Spleen (tissue), 7 donors: ENCODE results near the gene SNAPC2.

Source experiments
- CTCF ChIP-seq, 11 experiments: fragments of 200-600 bp in 7 of 11; fragments of 450-650 bp in 4 of 11; sonication (generic) in 4 of 11; IDR thresholded peaks in 8 of 11; conservative IDR thresholded peaks in 3 of 11; 1 replicate in 7 of 11; 2 replicates in 4 of 11; pipeline versions ENCODE4 v1.4.0 to v1.8.0; 2016 to 2021; ENCODE audit warnings: antibody characterized with exemption in 11 of 11, inconsistent platforms in 4 of 11, mild to moderate bottlenecking in 1 of 11
- POLR2A ChIP-seq, 3 donors: fragments of 450-650 bp; IDR thresholded peaks; one replicate each; pipeline ENCODE4 v1.5.1; 2017; ENCODE audit warnings: antibody characterized with exemption in 3 of 3, mild to moderate bottlenecking in 1 of 3
- POLR2AphosphoS5 ChIP-seq, 3 donors: sonication (generic); formaldehyde crosslinking; IDR thresholded peaks; one replicate each; pipeline ENCODE4 v1.5.1; 2017; ENCODE audit warnings: antibody characterized with exemption in 3 of 3
- donor health status: DM: no; HTN: no; CAD: no; lungs with moderate emphysema.
- donor health status: DM: no; HTN: no; CAD: no.
- donor health status: DM: no; HTN: no; CAD: no.

DNA sequence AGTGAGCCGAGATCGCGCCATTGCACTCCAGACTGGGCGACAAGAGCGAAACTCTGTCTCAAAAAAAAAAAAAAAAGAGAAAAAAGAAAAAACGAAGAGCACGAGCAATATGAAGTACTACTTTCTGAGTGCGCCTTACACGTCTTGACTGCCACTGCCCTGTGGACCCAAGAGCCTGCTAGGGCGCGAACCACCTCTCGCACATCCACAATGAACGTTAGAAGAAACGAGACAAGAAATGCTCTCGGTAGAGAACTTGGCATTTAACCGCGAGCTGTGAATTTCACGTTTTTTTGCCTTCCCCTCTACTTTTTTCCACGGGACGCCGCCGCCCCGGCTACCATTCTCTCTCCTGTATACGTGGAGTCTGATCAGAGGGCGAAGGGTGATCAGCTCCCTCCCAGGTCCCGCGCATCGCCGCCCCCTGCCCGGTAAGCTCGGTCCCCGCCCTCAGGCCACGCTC lies 22.9 kb downstream of the SNAPC2 start:
- no peak for TF ChIP-seq CTCF (IDR thresholded peaks at IDR 0.05 in 8 of 11, conservative IDR thresholded peaks at IDR 0.05 in 3 of 11)
- no peak for TF ChIP-seq POLR2AphosphoS5 (IDR thresholded peaks at IDR 0.05)
- TF ChIP-seq POLR2A (IDR thresholded peaks at IDR 0.05) = no peak
